ENCODE results near the gene THRSP. TPM values are rescaled to one million over a fixed set of nuclear protein-coding genes. Genes with fewer than 3 reads are reported as not detected.
A peak's percentile ranks its signal among the peaks of the same experiment; 100 is the strongest.

Gene THRSP
- total and polyA plus RNA-seq, 10 of the 15 experiments (the other 5 are each of a cell fraction or from before 2014, with no cell fraction given), result 0.18 TPM; not detected in 9

DNA sequence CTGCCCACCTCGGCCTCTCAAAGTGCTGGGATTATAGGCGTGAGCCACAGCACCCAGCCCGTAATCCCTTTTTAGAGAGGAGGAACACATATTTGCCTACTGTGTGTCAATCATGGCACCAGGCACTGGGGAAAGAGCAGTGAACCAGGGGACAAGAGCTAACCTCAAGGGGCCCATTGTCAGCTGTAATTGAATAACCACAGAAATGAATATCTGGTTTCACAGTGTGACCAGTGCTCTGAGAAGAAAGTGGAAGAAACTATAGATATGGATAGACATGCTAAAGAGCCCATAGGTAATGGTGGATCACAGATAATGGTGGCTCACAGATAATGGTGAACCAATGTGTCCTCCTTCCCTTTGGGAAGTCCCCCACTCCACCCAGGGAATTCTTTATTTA, 32.0 kb upstream of the THRSP start (continued):
- TF ChIP-seq, protein P1, sequence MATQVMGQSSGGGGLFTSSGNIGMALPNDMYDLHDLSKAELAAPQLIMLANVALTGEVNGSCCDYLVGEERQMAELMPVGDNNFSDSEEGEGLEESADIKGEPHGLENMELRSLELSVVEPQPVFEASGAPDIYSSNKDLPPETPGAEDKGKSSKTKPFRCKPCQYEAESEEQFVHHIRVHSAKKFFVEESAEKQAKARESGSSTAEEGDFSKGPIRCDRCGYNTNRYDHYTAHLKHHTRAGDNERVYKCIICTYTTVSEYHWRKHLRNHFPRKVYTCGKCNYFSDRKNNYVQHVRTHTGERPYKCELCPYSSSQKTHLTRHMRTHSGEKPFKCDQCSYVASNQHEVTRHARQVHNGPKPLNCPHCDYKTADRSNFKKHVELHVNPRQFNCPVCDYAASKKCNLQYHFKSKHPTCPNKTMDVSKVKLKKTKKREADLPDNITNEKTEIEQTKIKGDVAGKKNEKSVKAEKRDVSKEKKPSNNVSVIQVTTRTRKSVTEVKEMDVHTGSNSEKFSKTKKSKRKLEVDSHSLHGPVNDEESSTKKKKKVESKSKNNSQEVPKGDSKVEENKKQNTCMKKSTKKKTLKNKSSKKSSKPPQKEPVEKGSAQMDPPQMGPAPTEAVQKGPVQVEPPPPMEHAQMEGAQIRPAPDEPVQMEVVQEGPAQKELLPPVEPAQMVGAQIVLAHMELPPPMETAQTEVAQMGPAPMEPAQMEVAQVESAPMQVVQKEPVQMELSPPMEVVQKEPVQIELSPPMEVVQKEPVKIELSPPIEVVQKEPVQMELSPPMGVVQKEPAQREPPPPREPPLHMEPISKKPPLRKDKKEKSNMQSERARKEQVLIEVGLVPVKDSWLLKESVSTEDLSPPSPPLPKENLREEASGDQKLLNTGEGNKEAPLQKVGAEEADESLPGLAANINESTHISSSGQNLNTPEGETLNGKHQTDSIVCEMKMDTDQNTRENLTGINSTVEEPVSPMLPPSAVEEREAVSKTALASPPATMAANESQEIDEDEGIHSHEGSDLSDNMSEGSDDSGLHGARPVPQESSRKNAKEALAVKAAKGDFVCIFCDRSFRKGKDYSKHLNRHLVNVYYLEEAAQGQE (IDR thresholded peaks at IDR 0.05; ENCODE audit: low read depth, low read length), result no peak
- TF ChIP-seq, protein P2, sequence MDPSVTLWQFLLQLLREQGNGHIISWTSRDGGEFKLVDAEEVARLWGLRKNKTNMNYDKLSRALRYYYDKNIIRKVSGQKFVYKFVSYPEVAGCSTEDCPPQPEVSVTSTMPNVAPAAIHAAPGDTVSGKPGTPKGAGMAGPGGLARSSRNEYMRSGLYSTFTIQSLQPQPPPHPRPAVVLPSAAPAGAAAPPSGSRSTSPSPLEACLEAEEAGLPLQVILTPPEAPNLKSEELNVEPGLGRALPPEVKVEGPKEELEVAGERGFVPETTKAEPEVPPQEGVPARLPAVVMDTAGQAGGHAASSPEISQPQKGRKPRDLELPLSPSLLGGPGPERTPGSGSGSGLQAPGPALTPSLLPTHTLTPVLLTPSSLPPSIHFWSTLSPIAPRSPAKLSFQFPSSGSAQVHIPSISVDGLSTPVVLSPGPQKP (IDR thresholded peaks at IDR 0.05; ENCODE audit: low read depth, low read length), result no peak
- TF ChIP-seq NR2F1 (conservative IDR thresholded peaks at IDR 0.05) (peak; percentile 49; the same call in 1 of the 2 replicates), NFYA (IDR thresholded peaks at IDR 0.05; ENCODE audit: borderline replicate concordance, low read depth, low read length) (no peak), ESRRA (IDR thresholded peaks at IDR 0.05; ENCODE audit: low read length) (no peak), RCOR1 (conservative IDR thresholded peaks at IDR 0.05; ENCODE audit: low read depth, low read length) (no peak), MYC (IDR thresholded peaks at IDR 0.05; ENCODE audit: insufficient read depth, insufficient read length, insufficient replicate concordance, low read length, severe bottlenecking) (no peak), HDAC6 (IDR thresholded peaks at IDR 0.05; ENCODE audit: unreplicated experiment) (no peak), MEF2B (IDR thresholded peaks at IDR 0.05; ENCODE audit: partially characterized antibody, poor library complexity, severe bottlenecking) (peak; percentile 72), RBBP5 (conservative IDR thresholded peaks at IDR 0.05) (no peak), ZNF217 (IDR thresholded peaks at IDR 0.05) (no peak), SRF (IDR thresholded peaks at IDR 0.05; ENCODE audit: low read depth in 2 of 2, low read length in 2 of 2) (no peak), NR2C1 (IDR thresholded peaks at IDR 0.05) (no peak), HDAC2 (IDR thresholded peaks at IDR 0.05) (no peak), IKZF2 (IDR thresholded peaks at IDR 0.05) (peak; percentile 34 to 45; a peak in 1 of 4 replicates), SMARCA5 (IDR thresholded peaks at IDR 0.05) (no peak), NRF1 (conservative IDR thresholded peaks at IDR 0.05; ENCODE audit: low read depth, low read length) (no peak), SUZ12 (IDR thresholded peaks at IDR 0.05; ENCODE audit: unreplicated experiment) (no peak)
- TF ChIP-seq, protein P3, sequence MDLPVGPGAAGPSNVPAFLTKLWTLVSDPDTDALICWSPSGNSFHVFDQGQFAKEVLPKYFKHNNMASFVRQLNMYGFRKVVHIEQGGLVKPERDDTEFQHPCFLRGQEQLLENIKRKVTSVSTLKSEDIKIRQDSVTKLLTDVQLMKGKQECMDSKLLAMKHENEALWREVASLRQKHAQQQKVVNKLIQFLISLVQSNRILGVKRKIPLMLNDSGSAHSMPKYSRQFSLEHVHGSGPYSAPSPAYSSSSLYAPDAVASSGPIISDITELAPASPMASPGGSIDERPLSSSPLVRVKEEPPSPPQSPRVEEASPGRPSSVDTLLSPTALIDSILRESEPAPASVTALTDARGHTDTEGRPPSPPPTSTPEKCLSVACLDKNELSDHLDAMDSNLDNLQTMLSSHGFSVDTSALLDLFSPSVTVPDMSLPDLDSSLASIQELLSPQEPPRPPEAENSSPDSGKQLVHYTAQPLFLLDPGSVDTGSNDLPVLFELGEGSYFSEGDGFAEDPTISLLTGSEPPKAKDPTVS (IDR thresholded peaks at IDR 0.05; ENCODE audit: low read depth, low read length), result no peak
- TF ChIP-seq, protein P4, sequence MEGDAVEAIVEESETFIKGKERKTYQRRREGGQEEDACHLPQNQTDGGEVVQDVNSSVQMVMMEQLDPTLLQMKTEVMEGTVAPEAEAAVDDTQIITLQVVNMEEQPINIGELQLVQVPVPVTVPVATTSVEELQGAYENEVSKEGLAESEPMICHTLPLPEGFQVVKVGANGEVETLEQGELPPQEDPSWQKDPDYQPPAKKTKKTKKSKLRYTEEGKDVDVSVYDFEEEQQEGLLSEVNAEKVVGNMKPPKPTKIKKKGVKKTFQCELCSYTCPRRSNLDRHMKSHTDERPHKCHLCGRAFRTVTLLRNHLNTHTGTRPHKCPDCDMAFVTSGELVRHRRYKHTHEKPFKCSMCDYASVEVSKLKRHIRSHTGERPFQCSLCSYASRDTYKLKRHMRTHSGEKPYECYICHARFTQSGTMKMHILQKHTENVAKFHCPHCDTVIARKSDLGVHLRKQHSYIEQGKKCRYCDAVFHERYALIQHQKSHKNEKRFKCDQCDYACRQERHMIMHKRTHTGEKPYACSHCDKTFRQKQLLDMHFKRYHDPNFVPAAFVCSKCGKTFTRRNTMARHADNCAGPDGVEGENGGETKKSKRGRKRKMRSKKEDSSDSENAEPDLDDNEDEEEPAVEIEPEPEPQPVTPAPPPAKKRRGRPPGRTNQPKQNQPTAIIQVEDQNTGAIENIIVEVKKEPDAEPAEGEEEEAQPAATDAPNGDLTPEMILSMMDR (IDR thresholded peaks at IDR 0.05 in 2 of 3, conservative IDR thresholded peaks at IDR 0.05 in 1 of 3; ENCODE audit: control insufficient read depth in 2 of 3, extremely low read depth in 1 of 3, insufficient read depth in 1 of 3, low read depth in 3 of 3, low read length in 3 of 3), result no peak
- TF ChIP-seq, protein P5, sequence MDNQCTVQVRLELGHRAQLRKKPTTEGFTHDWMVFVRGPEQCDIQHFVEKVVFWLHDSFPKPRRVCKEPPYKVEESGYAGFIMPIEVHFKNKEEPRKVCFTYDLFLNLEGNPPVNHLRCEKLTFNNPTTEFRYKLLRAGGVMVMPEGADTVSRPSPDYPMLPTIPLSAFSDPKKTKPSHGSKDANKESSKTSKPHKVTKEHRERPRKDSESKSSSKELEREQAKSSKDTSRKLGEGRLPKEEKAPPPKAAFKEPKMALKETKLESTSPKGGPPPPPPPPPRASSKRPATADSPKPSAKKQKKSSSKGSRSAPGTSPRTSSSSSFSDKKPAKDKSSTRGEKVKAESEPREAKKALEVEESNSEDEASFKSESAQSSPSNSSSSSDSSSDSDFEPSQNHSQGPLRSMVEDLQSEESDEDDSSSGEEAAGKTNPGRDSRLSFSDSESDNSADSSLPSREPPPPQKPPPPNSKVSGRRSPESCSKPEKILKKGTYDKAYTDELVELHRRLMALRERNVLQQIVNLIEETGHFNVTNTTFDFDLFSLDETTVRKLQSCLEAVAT (IDR thresholded peaks at IDR 0.05), result 0 out of 2 replicates have a peak, but pooled peaks have one; percentile 39
- TF ChIP-seq, protein P6, sequence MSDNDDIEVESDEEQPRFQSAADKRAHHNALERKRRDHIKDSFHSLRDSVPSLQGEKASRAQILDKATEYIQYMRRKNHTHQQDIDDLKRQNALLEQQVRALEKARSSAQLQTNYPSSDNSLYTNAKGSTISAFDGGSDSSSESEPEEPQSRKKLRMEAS (IDR thresholded peaks at IDR 0.05; ENCODE audit: low read depth, low read length), result no peak

Data from GM12878 (cell line).